GM12873 (cell line): ENCODE measurements around the gene SEMA4G.

Experiments used
- TF ChIP-seq, protein P1 (sequence below): IDR thresholded peaks from 2 replicates; pipeline ENCODE4 v1.5.1; 2012; ENCODE audit warnings: low read depth, mild to moderate bottlenecking, moderate library complexity, low read length, control low read depth; ENCODE audit not compliant: insufficient read depth; ENCODE audit errors: missing control alignments

The SEMA4G gene

DNA sequence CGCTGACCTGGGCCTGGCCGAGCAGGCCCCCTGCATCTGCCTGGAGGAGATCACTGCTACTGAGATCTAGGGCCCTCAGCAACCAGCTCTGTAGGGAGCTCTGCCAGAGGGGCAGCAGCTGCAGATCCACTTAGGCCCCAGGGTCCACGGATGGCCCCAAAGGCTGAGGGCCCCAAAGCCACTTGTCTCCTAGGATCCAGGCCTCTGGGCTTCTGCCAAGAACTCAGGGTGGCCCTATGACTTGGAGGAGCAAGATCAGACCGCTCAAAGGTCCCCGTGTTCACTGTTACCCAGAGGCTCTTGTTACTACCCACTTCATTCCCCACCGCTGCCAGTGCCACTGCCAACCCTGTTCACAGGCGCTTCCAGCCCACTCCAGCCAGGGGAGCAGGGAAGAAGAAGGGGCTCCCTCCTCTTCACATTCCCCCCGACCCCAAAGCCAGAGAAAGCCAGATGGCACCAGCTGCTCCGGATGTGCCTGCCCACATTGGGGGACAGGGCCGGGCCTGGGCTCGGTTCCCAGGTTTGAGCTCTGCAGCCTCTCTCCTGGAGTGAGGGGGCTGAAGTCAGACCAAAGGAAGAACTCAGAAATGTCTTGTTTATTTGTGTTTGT is 37.9 kb downstream of the SEMA4G start:
- TF ChIP-seq, protein P1, sequence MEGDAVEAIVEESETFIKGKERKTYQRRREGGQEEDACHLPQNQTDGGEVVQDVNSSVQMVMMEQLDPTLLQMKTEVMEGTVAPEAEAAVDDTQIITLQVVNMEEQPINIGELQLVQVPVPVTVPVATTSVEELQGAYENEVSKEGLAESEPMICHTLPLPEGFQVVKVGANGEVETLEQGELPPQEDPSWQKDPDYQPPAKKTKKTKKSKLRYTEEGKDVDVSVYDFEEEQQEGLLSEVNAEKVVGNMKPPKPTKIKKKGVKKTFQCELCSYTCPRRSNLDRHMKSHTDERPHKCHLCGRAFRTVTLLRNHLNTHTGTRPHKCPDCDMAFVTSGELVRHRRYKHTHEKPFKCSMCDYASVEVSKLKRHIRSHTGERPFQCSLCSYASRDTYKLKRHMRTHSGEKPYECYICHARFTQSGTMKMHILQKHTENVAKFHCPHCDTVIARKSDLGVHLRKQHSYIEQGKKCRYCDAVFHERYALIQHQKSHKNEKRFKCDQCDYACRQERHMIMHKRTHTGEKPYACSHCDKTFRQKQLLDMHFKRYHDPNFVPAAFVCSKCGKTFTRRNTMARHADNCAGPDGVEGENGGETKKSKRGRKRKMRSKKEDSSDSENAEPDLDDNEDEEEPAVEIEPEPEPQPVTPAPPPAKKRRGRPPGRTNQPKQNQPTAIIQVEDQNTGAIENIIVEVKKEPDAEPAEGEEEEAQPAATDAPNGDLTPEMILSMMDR = no peak

DNA sequence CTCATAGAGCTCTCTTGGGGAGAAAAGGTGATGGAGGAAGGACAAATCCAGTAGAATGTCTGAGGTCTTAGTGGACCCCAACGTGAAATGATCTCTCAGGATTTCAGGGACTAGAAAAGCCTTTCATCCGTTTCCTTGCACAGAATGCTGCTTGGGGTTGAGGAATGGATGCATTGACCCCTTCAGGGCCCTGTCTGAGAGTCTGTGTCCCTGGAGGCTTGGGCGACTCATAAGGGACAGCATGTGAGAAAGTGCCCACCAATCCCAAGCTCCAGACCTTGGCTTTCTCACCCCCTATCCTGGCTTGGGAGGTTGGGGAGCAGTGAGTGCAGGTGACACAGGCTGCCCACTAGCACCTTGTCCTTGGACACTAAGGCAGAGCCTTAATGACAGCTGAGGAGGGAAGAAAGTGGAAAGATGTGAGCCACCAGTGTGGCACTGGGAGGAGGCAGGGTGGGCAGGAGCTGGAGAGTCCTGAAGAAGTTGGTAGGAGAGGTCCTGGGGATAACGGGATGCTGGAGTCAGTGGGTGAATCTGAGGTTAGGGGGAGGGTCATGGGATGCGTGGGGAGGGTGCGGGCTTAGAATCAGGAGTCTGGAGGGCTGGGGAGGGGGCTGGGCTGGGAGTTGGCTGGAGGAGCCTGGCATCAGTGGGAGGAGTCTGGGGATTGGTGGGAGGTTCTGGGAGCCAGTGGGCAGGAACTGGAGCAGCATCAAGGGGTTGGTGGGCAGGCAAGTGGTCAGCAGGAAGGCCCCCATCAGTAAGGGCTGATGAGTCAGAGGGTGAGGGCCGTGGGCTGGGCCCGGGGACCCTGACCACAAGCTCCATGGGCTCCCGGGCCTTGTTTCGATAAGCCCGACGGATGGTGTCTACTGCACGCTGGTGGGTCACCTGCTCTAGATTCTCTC is 38.9 kb downstream of the SEMA4G start:
- TF ChIP-seq, protein P1 = no peak

DNA sequence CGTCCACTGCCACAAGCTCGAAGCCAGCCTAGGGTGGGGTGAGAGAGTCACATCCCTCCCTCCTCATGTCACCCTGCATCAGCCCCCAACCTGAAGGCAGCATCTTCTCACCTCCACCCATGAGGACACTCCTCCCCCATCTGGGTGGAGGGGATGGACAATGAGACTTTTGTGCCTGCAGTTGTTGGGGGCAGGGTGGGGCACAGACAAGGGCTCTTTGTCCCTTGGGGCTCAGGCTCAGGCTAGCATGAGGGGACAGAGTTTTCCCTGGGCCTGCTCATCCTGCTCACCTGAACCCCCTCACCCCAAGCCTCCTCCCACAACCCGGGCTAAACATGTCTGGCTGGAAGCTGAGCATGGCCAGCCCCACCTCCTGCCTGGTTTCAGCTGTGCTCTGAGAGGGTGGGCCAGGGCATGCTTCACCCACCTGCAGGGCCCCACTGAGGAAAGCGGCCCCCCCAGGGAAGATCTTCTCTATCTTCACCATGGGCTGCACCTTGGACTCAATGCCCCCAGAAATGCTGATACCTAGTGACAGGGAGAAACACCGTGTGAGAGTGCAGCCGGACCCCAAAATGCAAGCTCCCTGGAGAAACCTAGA is 39.6 kb downstream of the SEMA4G start:
- TF ChIP-seq, protein P1 = no peak

DNA sequence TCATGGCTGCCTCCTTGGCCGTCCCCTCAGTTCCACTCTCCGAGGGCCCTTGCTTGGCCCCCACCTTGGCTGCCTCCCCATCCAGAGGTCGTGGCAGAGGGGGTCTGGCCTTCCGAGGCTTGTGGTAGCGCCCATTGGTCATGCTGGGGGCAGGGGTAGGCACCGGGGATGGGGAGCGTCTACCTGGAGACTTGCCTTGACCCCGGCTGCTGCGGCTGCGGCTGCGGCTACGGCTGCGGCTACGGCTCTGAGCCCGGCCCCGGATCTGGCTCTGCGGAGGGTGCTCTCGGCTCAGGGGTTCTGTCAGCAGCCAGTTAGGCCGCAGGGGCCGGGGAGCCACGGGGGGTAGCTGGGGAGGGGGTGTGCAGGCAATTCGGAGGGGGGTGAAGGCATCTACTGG is 41.0 kb downstream of the SEMA4G start:
- TF ChIP-seq, protein P1 = no peak

DNA sequence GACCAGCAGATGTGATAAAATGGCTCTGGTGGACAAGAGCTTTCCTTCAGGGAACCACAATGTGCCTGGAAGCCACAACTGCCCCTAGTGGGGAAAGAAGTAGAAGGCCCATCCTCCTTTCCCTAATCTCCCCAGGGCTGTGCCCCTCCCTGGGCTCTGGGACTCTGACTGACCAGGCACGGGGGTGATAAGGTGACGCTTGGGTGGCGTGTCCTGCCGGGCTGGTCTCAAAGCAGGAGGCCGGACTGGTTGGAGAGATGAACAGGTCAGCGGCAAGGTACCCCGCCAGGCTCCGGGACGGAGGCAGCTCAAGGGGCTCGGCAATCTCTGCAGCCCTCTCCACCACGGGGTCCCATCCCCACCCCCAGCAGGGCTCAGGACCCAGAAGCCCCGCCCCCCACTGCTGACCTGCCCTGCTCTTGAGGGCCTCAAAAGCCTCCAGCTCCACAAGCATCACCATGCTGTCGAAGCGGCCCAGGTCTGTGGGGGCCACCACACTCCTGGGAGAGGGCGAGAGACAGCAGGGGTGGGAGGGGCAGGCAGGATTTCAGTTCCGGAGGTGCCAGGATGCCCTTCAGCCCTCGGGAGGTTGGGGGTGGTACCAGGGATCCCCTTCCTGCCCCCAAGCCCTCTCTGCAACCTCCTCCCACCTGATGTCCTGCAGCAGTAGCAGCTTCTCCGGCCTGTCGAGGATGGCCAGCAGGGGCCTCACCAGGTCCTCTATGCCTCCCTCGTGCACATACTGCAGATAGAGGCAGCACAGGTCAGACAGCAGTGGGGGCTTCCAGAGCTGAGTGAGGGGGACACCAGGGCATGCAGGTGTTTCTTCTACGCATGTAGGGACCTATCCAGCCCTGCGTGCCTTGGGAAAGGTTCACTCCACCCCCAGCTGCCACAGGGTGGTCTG is 42.5 kb downstream of the SEMA4G start:
- TF ChIP-seq, protein P1 = peak; percentile 30

DNA sequence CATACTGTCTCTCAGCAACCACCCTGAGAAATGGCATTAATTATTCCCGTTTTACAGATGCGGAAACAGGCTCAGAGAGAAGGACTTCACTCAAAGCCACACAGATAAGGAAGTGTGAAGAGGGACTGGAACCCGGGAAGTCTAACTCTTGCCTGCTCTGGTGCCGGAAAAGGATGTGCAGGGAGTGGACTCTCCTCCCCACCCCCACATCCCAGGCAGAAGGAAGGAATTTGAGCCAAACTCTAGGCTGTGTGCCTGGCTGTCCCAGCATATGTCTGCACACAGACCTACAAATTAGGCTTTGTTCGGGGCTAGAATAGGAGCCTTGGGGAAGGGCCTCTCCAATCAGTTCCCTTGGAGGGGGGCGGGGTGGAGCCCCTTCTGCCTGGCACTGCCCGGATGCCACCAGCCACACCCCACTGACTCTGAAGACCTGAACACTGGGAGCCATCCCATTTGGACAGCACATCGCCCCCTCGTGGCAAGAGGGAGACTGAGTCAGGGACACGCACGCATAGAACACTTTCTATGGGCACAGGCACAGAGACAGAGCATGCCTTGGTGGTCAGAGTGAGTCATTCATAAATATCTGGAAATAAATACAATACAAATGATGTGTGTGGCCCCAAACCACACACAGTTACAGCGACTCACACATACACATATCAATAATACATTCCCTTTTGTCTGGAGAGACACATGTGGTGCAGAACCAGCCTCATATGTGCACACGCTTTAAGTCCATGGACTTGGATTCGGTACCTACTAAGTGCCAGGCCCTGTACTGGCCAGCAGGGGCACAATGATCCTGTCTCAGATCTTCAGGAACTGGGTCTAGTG is 43.4 kb downstream of the SEMA4G start:
- TF ChIP-seq, protein P1 = peak; percentile 73
